KOPT-K1 (cell line): ENCODE results near the gene HOXC5.

Experiments
- H3K27ac ChIP-seq: fragments of 200-600 bp; sonication (generic); 2 replicates; pipeline ENCODE4 v1.5.1; 2016; ENCODE audit warnings: antibody characterized with exemption, mild to moderate bottlenecking, low read depth, low read length; ENCODE audit not compliant: poor library complexity, severe bottlenecking
- H3K36me3 ChIP-seq: fragments of 200-600 bp; sonication (generic); 2 replicates; pipeline ENCODE4 v1.5.1; 2017; ENCODE audit warnings: antibody characterized with exemption, mild to moderate bottlenecking, low read length, moderate library complexity; ENCODE audit not compliant: insufficient read depth
- H3K9me3 ChIP-seq: fragments of 200-600 bp; sonication (generic); 2 replicates; pipeline ENCODE4 v1.5.1; 2017; ENCODE audit warnings: antibody characterized with exemption, low read length, mild to moderate bottlenecking; ENCODE audit not compliant: insufficient read depth, poor library complexity, severe bottlenecking

Gene HOXC5

DNA sequence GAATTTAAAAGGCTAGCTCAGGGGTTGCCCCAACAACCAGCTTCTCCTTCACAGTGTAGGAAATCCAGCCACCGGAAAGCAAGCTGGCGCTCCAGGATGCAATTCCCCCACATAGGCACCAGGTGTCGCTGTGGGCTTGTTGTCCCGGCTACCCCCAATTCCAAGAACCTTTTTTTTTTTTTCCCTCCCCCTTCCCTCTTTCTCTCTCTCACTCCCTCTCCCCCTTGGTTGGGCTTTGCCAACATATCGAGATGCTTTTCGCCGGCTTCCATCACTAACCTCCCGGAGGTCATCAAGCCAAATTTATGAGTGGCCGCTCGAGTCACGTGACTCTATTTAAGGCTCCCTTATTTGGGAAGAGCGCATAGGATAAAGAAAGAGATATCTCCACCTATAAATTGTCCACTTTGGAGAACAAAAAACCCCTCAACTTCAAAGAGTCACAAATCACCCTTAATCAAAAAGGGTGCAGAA is at the start of gene HOXC5:
Gene HOXC5, plus strand, starts transcription at position 424 of the 474 bp plus-strand sequence. CDS start 73 bp downstream, outside the sequence.
- no peaks in the 10 kb centered on the region for H3K36me3 ChIP-seq
- H3K27ac ChIP-seq: no peak within 1 kb of the TSS
- H3K9me3 ChIP-seq: no peaks in the 10 kb centered on the region

DNA sequence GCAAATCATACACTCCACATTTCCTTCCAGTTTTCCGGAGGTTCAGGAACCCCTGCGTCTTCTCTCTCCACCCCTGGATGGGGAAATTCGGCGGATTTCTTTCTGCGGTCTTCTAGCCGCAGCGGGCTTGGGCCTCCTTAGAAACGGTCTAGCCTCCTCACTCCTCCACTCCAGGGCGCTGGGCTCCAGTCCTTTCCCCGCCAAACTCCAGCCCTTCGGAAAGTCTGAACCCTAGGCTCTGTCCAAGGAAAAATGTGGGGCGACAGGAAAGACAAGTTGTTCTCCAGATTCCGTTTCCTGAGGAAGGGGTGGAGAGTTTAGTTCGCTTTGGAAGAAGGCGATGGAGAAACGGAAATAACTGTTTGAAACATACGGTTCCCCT is 49.3 kb upstream of the HOXC5 start:
- no peaks in the 10 kb centered on the region for H3K9me3 ChIP-seq
- no peak overlapping the region for H3K27ac ChIP-seq
- H3K36me3 ChIP-seq: no peaks in the 10 kb centered on the region

DNA sequence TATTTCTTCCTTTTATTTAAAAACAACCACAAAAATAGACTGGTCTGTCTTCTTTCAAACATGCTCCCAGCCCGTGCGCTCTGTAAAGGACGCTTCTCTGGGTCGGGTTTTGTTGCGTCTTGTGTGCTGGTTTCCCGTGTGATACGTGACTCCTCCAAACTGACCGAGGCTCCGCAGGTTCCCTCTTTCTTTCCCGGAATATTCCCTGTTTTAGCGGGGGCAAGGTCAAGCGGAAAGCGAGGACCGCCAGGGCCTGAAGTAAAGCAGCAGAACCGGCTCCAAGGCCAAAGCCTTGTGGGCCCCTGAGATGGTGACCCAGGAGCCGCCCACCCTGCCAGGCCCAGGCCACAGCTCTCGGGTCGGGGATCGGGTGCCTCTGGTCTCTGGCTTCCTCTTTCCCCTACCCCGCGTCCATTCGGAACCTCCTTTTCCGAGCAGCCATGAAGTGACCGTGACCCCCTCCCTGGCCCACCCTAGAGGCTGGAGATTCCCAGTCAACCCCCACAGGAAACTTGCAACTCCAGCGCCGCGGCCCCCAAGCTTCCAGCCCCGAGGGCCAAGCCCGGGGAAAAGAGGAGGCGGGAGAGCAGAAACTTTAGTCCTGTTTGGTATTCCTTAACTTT is 48.8 kb upstream of the HOXC5 start:
- H3K36me3 ChIP-seq: no peaks in the 10 kb centered on the region
- H3K27ac ChIP-seq: no peak overlapping the region
- no peaks in the 10 kb centered on the region for H3K9me3 ChIP-seq

DNA sequence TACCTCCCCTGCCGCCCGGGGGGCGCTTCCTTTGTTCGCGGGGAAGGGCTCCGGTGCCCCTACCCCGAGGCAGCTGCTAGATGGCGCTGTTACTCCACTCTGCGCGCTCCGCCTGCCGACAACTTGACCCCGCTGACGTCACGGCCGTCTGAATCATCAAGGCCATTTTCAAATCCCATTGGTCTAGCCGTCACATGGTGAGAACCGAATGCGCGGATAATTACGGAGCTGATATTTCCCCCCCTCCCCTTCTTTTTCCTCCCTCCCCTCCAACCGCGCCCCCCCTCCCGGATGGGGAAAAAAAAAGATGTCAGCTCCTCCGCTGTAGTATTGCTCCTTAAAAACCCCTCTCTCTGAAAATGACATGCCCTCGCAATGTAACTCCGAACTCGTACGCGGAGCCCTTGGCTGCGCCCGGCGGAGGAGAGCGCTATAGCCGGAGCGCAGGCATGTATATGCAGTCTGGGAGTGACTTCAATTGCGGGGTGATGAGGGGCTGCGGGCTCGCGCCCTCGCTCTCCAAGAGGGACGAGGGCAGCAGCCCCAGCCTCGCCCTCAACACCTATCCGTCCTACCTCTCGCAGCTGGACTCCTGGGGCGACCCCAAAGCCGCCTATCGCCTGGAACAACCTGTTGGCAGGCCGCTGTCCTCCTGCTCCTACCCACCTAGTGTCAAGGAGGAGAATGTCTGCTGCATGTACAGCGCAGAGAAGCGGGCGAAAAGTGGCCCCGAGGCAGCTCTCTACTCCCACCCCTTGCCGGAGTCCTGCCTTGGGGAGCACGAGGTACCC is 47.8 kb upstream of the HOXC5 start, which contains the start of gene HOXC10:
Gene HOXC10, plus strand, starts transcription at position 246 of the 791 bp plus-strand sequence. Its CDS starts 114 bp downstream, at position 360.
- Histone ChIP-seq H3K36me3 (no peaks in the 10 kb centered on the region), H3K9me3 (no peaks in the 10 kb centered on the region), H3K27ac (no peak within 1 kb of the TSS)

DNA sequence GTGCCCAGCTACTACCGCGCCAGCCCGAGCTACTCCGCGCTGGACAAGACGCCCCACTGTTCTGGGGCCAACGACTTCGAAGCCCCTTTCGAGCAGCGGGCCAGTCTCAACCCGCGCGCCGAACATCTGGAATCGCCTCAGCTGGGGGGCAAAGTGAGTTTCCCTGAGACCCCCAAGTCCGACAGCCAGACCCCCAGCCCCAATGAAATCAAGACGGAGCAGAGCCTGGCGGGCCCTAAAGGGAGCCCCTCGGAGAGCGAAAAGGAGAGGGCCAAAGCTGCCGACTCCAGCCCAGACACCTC is 47.2 kb upstream of the HOXC5 start:
- no peaks in the 10 kb centered on the region for H3K9me3 ChIP-seq
- H3K27ac ChIP-seq: no peak overlapping the region
- H3K36me3 ChIP-seq: no peaks in the 10 kb centered on the region

DNA sequence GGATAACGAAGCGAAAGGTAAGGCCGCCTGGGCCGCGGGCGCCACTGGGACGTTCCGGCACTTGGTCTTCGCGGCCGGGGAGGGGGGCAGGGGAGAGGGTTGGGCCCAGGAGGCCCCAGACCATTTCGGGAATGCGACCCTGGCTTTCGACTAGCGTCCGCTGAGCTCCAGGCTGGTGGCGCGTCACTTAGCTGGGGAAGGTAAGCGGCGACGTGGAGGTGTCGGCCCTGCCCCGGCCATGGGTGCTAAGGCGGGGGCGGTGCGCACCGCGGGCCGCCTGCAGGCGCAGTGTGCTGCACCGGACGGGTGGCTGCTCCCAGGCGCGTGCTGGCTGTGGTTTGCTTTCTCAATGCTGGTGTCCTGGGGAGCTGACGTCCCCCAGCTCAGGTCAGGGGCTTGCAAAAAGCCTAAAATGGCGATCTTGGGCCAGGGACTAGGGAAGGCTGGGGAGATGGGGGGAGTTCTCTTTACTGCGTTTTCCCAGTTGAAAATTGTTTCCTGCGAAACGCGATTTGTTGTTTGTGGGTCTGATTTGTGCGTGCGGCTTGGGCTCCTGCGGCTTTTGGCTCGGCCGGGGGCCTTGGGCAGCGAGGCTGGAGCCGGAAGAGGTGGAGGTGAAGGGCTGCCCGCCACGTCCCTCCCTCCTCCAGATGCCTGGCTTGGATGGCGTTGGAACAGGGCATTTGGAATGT is 46.7 kb upstream of the HOXC5 start:
- no peaks in the 10 kb centered on the region for H3K9me3 ChIP-seq
- no peaks in the 10 kb centered on the region for H3K36me3 ChIP-seq
- no peak overlapping the region for H3K27ac ChIP-seq

DNA sequence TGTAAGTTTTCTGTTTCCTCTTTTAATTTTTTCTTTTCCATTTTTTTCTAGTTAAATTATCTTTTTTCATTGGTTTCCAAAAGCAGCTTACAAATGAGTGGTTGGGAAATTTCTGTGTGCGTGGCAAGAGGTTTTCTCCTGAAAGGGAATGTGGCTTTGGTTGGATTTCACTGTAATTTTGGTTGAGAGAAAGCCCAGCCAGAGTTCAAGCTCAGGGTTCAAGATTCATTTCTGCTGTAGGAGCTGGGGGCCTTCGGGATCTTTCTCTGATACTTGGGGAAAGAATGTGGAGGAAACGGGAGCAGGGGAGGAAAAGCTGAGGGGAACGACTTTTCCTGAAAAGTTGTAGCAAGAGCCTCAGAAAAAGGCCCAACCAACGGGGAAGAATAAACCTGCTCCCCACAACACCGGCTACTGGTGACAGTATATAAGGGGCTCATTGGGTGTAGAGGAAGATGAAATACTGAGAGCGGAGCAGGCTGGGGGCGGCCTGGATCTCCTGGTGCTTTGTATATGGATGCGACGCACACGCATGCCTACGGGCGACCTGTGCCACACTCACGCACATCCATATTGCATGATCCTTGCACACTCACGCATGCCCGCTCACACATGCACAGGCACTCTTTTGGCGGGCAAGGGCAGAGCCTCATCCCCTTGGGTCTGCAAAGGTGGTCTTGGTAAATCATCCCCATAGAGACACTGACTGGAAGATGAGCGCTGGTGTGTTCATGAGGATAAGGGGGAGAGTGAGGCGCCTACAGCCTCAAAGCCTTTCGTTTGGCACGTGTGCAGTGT is 46.0 kb upstream of the HOXC5 start:
- Histone ChIP-seq H3K27ac (no peak overlapping the region), H3K9me3 (no peaks in the 10 kb centered on the region), H3K36me3 (no peaks in the 10 kb centered on the region)

DNA sequence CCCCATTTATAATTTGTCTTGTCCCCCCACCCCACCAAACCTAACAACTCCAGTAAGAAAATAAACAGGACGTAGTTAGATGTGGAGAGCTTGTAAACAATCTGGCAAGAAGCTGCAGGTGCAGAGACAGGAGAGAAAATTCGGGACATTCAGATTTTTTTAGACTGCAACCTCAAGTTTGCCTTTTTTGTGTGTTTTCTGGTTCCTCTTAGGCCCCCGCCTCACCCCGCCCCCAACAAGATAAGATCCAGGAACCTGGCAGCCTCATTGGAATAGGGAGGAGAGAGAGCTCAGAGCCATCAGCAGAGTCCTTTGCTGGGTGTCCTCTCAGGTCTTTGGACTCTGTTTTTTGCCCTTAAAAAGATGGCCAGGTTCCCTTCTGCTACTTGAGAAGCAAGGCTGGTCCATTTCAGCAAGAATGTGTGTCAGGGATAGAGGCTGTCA is 45.0 kb upstream of the HOXC5 start:
- no peaks in the 10 kb centered on the region for H3K36me3 ChIP-seq
- H3K27ac ChIP-seq: no peak overlapping the region
- H3K9me3 ChIP-seq: no peaks in the 10 kb centered on the region

DNA sequence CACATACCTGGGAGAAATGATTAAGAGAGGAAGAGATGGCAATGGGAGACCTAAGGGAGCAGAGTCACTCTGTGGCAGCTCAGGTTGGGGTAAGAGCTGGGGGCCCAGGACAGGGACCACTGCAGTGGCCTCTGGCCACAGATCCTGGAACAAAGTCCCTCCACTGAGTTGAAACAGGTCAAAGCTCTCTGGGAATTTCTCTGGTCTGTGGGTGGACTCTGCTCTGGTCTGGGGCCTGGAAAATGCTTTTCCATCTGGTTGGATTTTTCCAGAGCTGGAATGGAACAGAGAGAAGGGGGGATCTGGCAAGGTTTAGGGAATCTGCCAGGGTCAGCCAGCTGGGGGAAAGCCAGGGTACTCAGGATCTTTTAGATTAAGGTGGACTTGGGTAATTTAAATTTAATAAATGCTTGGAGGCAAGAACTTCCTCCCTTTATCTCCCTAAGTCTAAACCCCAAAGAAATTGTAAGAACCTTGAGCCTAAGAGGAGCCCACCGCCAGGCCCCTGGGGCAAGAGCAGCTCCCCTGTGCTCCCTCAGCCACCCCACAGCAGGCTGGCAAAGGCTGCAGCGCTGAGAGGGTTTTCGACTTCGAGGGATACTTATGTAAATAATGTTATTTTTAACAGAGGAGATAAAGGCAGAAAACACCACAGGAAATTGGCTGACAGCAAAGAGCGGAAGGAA is 44.2 kb upstream of the HOXC5 start:
- Histone ChIP-seq H3K9me3 (no peaks in the 10 kb centered on the region), H3K36me3 (no peaks in the 10 kb centered on the region), H3K27ac (no peak overlapping the region)

DNA sequence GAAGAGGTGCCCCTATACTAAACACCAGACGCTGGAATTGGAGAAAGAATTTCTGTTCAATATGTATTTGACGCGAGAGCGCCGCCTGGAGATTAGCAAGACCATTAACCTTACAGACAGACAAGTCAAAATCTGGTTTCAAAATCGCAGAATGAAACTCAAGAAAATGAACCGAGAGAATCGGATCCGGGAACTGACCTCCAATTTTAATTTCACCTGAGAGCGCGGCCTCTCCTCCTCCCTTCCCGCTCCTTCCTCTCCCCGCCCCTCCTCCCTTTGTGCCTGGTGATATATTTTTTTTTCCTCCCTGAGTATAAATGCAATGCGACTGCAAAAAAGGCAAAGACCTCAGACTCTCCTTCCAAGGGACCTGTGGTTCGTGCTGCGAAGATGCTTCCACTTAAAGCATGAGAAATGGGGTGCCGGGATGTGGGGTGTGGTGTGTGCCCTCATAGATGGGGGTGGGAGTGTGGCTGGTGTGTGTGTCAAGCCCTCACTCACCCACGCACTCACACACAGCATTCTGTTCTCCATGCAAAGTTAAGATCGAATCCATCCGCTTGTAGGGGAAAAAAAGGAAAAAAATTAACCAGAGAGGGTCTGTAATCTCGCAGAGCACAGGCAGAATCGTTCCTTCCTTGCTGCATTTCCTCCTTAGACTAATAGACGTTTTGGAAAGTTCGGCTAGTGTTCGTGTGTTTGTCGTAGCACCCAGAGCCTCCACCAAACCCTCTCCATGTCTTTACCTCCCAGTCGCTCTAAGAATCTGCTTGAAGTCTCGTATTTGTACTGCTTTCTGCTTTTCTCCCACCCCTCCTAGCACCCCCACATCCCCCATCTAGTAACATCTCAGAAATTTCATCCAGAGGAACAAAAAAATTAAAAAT is 43.4 kb upstream of the HOXC5 start:
- Histone ChIP-seq H3K9me3 (no peaks in the 10 kb centered on the region), H3K36me3 (no peaks in the 10 kb centered on the region), H3K27ac (no peak overlapping the region)

DNA sequence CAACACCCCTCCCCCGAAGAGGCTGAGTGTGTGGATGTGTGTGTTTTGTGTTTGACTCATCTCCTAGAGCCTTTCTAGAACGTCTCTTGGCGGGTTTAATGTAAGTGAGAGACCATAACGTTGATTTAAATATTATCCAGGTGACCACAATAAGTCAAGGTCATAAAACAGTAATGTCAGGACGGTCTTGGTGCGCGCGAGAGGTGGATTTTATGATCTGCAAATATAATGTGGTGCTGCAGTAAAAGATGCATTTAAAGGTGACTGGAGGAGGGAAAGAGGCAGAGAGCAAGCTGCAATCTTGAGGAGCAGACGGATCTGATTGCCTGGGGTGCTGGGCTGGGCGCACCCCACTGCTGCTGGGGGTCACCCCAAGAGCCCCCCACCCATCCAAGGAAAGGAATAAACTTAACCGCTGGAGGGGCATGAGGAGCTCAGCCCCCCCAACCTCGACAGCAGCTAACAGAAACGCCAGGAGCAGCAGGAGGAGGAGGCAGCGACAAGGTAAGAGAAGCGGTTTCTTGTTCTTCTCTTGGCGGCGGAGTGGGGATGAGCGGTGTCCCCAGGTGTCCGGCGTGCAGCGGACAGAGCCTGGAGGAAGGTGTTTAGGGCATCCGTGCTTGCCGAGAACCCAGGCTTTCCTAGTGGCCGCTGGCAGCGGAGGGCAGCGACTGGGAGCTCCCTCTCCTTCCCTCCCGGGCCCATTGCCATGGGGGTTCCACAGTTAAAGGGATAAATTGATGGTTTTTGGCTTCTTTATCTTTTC is 42.4 kb upstream of the HOXC5 start:
- Histone ChIP-seq H3K36me3 (no peaks in the 10 kb centered on the region), H3K27ac (no peak overlapping the region), H3K9me3 (no peaks in the 10 kb centered on the region)

DNA sequence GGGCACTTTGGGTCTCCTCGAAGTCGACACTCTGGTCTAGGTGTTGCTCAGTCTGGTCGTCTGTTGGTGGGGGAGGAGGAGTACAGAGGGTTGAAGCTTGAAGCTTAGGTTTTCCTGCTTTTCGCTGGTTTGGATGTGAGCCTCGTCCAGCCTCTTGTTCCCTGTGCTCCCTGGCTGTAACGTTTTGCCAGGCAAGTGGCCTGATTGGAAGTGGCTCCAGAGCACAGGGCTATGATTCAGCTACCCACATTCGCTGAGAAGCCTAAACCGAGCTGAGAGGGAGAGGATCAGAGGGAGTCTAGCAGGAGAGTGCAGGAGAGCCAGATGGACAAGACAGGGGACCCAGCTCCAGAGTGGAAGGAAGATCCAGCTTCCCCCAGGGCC is 41.8 kb upstream of the HOXC5 start:
- Histone ChIP-seq H3K27ac (no peak overlapping the region), H3K9me3 (no peaks in the 10 kb centered on the region)

DNA sequence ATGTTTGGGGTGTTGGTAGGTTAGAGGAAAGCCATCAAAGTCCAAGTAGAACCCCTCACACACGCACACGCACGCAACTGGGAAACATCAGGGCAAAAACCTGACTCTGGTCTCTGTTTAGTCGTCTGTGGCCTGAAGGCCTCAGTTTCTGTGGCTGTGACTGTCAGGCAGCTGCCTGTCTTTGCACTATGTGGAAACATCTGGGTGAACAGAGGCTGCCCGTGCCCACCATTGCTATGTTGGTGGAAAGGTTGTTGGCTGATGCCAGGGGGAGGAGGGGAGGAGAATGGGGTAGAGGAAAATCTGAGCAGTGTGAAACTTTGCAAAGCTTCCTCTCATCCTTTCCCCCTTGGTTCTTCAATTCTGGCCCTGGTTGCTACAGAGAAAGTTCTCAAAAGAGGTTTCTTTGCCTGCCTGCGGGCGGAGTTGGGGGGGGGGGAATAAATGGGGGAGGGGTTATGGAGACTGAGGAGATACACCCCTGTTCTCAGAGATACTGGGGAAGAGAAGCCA is 40.4 kb upstream of the HOXC5 start:
- no peak overlapping the region for H3K27ac ChIP-seq
- H3K36me3 ChIP-seq: no peaks in the 10 kb centered on the region

More for the DNA sequence above, 41.8 kb upstream of the HOXC5 start:
- H3K36me3 ChIP-seq: no peaks in the 10 kb centered on the region

More for the DNA sequence above, 40.4 kb upstream of the HOXC5 start:
- H3K9me3 ChIP-seq: no peaks in the 10 kb centered on the region
